Tongue (tissue), 2 donors: ENCODE data around the gene CHMP4A. TPM values are rescaled to one million over a fixed set of nuclear protein-coding genes. Genes with fewer than 3 reads are reported as not detected.

ENCODE experiments used
- DNase-seq: peaks from one replicate; pipeline ENCODE4 v3.0.0-alpha.2; 2015
- total RNA-seq: library from RNA; depleted of rRNA; stranded (reverse); fragments of >200 nt; gene quantifications from one replicate; pipeline ENCODE4 v1.2.3, GENCODE V29; 2014

CHMP4A gene, protein sequence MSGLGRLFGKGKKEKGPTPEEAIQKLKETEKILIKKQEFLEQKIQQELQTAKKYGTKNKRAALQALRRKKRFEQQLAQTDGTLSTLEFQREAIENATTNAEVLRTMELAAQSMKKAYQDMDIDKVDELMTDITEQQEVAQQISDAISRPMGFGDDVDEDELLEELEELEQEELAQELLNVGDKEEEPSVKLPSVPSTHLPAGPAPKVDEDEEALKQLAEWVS
- total RNA-seq = 47.6 TPM

DNA sequence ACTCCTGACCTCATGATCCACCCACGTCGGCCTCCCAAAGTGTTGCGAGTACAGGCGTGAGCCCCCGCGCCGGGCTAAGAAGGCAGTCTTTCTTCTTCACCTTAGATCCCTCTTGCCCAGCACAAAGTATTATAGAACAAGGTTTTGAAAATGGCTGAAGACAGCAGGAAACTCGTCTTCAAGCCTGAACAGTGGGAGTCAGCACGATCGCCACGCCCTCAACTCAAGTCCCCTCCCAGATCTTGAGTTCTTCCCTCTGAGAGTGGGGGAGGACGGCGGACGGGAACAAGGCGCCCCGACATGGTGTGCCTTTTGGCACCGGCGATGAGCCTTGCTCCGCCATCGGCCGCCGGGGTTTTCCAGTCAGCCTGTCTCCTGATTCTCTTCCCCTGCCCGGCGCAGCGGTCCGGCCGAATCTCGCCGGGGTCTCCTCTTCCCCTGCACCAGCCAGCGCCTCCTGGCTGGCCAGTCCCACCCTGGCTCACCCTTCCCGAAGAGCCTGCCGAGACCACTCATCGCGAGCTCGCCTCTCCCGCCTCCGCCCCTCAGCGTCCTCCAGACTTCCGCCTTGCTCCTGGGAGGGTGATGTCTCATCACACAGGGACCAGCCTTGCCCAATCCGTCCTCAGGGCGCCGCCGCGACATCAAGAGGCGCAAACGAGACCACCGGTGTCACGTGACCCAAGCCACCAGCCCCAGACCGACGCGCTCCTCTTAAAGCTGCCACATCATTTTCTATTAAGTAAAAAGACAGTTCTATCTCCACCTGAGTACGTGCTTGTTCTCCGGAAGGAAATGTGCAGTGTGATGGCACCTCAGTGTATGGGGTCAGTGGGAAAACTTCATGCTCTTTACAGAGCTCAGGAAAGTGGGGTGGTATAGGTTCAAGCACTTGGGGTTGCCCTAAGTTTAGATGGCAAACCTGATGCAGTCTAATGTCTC is at the start of gene CHMP4A:
TSS of gene CHMP4A (minus strand) at position 565 of the 942 bp plus-strand sequence. CDS start at position 516, 49 bp downstream.
- DNase-seq = peak; percentile 99

DNA sequence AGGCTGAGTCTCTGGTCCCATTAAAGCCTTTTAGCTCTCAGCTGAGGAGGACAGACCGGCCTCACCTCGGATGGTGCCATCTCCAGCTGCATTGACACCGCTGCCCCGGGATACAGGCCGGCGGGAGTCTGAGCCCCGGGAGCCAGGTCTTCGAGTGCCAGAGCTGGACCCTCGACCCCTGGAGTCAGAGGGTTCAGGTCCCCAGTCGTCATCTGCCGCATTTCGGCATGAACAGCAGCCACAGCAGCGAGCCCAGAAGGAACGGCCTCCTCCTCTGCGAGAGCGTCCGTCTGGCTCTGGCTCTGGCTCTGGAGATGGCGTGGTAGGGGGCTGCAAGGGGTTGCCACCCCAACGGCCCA is 48.7 kb upstream of the CHMP4A start:
- no peak for DNase-seq

DNA sequence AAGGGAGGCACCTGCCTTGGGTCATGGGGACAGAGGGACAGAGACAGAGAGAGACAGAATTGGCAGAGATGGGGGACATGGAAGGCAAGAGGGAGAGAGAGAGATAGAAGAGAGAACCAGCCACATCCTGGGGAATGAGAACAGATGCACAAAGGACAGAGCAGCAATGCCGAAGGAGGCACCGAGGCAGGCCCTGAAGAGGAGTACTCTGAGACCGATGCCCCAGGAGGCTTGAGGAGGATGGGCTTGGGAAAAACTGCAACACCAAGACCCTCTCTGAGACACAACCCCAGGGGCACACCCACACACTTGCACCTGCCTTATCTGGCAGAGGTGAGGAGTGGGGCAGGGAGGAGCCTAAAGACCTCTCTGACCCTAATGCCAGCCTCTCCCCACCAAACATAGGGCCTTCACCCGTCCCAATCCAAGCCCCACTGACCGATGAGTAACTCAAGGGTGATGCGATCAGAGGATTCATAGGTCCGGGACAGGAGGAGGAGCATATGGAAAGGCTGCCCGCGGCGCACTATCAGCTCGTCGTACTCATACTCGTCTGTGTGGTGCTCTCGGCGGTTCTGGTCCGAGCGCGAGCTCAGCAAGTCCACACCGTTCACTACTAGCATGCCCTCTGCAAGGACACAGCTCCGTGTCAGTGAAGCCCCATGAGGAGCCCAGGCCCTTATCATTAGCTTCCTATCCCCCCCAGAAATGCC is 48.1 kb upstream of the CHMP4A start:
- no peak for DNase-seq

DNA sequence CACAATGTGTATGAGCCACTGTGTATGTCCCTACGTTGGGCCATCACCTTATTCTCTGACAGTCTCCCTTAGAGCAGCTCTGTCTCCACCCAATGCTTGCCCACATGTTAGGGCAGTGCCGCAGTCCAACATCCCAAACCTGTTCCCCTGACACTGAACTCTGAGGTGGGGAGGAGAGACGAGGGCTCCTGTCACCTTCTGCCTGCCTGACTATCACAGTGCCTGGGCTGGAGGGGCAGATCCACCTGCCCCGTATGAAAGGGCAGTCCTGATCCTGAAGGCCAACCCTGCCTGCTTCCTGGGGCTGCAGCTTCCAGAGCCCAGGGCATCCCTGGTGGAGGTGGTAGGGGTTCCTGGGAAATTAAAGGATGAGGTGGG is 47.5 kb upstream of the CHMP4A start:
- no peak for DNase-seq

DNA sequence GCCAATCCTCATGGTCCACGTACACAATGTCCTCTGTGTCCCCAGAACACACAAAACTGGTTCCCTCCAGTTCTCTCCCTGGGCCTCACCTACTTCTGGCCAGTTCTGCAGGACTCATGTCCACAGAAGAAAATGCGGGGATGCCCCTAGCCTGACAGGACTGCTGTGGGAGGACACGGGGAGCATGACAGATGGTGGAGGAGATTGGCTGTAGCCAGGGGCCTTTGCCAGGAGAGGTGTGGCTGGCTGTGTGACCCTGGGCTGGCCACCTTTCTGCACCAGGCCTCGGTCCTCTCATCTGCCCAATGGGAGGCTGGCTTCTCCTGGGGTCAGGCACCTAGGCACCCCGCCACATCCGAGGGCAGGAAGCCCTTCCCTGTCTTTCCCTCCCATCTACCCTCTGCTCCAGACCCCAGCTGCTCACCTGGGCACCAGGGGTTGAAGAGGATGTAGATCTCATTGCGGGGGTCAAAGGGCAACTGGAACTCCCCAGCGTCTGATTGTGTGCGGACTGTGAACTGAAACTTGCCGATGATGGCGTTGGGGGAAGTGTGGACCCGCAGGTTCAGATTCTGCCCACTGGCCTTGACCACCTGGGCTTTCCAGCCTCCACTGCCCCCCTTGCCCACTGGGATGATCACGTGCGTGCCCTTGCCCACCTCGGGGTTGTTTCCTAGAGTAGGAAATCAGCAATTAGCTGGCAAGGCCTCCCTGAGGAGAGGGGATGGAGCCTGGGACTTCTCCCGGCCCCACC is 46.9 kb upstream of the CHMP4A start:
- DNase-seq = no peak

DNA sequence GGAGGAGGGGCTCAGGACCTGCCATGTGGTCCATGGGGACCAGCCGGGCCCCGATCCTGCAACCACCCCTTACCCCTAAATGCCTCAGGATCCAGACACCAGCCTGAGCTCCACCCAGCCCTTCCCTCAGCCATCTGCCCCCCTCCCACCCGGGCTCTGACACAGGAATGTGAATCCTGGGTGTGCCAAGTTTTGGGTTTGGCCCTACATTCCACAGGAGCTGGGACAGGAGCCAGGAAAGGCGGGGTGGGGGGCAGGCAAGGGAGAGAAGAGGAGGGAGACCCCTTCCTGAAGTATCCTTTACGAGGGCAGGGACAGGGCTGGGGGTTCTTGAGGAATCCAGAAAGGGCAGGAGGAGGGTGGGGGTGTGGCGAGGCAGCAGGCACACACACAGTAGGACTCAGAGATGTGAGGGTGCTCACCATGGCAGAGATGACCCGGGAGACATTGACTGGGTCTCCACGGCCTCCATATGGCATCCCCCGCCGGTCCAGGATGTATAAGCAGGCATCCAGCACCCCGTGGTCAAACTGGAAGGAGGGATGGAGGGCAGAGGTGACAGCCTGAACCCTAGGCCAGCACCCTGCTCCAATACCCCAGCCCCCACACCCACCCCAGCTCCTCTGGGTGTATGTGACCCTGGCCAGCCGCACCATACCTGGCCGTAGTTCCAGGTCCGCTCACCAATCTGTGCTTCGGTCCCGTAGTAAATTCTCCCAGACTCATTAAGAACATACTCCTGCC is 46.2 kb upstream of the CHMP4A start:
- peak; percentile 74 for DNase-seq

DNA sequence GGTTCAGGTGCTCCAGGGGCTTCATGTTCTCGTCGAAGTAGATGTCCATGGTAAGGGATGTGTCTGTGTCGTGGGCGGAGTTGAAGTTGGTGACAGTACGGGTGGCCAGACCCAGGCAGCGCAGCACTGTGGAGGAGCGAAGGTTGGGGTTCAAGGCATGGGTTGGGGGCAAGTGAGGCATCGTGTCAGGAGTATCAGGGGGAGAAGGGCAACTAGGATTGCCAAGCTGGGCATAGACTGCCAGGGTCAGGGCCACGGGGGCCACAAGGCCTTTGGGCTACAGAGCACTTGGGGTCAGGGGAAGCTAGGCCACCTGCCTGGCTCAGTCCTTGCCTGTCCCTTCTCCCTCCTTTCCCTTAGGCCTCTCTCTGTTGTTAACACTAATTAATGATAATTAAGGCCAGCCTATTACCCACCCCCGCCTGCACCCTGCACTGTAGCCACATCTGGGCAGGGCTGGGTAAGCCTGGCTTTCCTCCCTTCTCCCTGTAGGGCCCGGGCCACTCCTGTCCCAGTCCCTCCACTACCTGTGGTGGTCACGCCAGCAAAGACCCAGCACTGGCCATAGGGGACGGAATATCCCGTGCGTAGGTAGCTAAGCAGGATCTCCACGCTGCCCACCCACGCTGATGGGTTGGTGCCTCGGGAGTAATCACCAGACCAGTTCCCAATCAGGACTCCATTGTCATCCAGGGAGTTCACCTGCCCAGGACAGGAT is 45.4 kb upstream of the CHMP4A start:
- no peak for DNase-seq

DNA sequence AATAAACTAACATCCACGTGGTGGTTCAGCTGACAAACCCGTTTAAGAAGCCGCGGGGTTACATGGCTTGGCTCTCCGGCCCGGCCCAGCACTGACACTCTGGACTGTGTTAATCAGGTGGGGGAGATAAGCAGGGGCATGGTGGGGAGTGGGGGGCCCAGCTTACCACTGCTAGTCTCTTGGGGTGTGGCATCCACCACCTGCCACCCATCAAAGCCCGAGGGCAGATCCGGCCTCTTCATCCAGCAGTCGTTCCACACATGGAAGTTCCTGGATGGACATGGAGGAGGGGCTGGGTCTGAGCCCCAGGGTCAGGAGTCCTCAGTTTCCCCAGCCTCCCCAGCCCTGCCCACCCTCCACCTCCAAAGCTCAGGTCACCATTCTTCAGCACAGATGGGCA is 44.8 kb upstream of the CHMP4A start:
- DNase-seq = no peak

DNA sequence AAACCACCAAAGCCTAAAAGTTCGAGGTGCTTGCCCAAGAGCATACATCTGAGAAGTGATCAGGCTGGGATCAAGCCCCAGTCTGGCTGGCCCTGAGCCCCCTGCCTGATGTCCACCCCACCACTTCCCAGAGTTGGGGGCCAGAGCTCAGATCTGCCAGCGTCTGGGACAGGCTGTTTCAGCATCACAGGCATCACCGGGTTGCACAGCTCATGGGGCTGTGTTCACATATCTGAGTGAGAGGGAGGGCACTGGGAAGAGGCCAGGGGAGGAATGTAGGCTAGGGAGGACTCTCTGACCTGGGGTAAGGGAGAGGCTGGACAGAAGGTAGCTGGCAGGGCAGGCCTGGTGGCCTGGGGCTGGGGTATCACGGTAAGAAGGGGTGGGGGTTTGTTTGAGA is 43.7 kb upstream of the CHMP4A start:
- DNase-seq = no peak

DNA sequence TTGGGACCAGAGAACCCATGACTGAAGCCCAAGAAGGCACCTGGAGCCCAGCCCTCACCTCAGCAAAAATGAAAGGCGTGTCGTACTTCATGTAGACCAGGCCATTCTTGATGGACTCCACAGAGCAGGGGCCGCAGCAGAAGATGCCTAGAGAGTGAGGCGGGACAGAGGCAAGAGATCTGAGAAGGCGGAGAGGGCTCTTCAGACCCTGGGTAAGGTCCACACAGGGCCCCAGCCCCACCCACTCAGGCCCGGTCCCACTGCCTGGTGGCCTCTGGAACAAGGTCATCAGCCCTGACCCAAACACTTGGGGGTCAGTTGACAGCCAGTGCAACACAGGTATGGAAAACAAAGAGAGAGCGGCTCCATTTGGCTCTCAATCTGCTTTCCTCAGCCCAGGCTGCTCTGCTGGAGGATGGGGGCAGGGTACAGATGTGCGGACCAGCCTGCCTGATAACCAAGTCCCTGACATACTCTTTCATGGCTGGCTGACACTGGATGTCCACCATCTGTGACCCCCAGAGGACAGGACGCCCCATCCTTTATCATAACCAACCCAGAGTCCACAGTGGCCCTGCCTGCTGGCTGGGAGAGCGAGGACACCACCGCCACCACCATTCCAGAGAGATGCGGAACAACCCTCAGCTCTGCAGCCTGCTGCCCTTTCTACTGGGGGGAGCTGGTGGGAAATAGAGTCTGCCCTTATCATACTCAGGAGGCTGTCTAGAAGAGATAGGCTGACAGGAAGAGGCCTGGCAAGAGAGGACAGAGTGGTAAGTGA is 42.8 kb upstream of the CHMP4A start:
- DNase-seq = no peak

DNA sequence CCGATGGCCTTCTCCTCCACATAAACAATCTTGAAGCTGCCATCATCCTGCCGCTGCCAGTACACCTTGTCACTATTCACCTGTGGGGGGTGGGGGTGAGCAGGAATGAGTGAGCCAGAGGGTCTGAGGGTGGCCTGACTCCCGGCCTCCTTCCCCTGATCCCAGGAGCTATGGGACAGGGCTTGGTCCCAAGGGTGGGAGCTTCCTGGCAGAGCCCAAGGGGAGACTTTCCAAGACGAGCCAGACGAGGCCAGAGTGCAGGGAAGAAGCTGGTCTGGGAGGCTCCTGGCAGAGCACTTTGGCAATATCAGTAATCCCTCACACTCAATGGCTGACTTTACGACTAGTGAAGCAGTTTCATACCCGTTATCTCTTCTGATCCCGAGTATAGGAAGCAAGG is 42.1 kb upstream of the CHMP4A start:
- DNase-seq = no peak

DNA sequence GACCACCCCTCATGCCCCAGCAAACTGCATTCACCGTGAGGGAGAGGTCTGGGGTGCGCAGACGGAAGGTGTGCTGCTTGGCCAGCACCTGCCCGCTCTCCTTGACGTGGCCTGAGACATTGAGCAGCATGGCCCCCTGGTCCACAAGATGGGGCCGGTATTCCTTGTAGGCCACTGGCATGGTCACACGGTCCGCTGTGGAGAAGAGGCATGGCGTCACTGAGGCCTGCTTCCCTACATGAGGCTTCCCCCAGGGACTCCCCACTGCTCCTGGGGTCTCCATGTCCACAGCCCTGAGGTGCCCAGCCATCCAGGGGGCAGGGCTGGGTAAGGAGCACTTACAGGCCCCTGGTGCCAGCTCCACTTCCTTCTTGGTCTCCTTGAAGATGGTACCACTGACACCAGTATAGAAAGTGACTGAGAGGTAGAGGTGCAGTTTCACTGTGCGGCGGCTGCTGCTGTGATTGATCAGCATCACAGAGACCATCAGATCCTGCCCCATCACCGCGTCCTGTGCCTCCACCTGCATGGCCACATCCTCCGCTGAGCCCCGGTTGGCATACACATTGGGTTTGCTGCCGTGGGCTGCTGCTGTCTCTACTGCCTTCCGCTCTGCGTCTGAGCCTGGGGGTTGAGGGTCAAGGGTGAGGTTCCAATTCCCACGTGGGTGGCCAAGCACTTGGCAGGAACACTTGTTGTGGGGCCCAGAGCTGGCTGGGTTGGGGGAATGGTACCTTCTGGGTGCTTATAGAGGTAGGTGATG is 41.5 kb upstream of the CHMP4A start:
- no peak for DNase-seq

DNA sequence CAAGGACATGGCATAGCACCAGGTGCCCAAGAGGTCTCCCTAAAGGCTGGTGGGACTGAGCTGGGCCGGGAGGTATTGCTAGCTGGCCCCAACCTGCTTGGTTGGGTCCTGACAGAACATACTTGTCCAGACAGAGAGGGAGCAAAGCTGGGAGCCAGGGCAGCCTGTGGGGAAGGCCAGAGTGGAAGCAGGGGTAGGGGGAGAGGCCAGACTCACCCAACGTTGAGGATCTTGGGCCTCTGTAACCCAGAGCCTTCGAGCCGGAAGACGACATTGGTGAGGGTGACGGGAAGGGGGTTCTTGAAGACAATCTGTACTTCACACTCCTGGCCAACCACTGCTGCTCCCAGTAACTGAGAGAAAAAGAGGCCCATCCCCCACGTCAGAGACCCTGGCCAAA is 40.6 kb upstream of the CHMP4A start:
- no peak for DNase-seq

DNA sequence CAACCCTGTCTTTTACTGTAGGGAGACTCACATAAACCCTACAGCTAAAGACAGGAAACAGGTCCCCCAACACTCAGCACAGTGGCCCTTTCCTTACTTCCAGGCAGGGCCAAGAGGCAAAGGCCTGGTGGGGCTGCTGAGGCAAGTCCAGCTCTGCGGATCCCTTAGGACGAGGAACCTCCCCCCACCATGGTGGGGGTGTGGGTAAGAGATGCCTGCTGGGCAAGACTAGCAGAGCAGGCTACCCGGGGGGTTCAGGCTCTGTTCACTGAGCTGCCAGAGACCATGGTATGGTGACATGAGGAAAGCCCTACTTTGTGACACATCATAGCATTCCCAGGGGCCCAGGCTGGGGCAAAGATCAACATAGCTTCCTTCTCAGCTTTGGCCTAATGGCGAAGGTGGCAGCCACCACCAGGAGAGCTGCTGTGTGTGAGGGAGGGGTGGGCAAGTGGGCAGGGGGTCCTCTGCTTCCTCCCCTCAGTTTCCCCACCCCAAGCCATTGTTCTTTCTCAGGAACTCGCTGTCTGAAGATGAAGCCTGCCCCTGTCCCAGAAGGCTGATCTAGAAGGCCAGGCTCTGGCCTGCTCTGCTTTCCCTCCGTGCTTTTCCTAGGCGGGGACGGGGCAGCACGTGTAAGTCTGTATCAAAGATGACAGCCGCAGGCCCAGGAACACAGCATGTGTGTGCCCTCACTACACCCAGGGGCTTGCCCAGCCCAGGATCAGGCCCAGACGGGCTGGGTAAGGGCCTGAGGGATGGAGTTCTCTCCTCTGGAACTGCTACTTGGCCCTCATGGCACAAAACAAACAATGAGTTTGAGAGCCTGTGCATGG is 39.2 kb upstream of the CHMP4A start:
- no peak for DNase-seq

DNA sequence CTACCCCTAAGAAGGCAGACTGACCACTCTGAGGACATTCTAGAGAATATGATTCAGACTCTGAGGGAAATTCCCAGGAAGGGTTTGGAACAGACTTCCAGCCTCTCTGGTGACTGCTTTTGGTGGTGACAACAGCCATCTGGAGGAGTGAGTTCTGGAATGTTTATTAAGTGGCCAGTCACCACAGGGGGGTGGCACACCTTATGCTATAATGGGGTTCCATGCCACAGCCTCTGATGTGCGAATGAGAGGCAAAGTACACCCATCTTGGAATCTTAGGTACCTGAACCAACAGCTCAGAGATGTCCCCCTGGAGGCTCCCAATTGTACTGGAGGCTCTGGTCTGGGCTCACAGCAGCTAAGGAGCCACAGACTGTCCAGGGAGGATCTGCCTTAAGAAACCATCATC is 38.6 kb upstream of the CHMP4A start:
- no peak for DNase-seq

DNA sequence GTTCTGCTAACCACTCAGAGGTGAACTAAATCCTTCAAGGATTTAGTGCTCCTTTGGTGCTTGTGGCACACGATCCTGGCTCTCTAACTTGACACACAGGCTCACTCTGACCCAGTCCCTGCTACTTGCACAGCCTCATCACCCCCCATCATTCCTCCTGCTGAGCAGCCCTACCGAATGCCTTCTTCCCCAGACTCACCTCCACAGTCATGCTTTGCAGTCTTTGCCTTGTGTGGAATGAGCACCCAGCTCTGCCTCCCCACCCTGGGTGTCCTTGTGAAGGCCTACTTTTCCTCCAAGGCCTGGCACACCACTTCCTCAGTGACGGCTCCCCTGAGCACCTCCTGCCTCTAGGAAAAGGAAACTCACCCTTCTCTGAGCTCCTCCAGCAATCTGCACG is 37.1 kb upstream of the CHMP4A start:
- DNase-seq = no peak

DNA sequence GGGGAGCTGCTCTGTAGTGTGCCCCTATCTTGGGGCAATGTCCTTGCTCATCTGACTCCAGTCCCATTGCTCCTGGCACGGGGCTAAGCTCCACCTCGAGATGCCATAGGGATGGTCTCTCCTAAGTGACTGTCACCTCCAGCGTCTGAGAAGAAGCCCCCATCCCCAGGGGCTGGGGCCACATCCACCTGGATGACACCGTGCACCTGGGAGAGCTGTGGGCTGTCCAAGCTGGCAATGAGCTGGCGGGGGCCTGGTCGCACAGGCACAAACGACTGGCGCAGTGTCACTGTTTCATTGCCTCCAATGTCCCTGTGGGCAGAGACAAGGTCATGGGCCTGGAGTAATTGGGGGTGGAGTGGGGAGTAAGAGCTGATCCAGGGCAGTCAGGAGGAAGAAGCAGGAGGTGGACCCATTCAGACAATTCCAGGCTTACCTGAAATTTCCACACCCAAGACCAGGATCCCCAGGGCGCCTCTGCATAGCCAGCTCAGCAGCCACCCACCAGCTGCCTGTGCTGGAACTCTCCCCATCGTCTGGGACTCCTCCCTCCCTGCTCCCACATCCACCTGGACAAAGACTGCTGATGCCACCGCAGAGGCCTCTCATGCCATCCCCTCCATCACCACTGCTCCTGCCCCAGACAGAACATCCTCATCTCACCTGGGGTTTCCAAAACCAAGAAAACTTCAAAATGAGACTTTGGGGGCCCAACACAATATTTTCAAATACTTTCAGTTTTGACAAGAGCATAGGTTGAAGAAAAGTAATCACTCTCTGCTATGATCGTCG is 36.1 kb upstream of the CHMP4A start:
- no peak for DNase-seq

DNA sequence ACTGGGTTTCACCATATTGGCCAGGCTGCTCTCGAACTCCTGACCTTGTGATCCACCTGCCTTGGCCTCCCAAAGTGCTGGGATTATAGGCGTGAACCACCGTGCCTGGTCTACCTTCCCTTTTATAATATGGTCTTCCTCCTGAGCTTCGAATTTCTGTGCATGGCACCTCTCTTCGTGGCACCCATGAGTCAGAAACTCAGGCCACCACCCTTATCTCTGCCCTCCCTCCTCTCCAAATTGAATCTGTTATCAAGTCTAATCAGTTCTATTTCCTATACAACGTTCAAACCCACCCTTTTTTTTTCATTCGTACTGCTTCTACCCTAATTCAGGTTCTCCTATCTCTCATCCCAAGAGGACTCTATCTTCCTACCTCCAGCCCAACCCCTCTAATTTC is 34.1 kb upstream of the CHMP4A start:
- DNase-seq = no peak
